ENCODE measurements around the gene MACROH2A1. TPM values are rescaled to one million over a fixed set of nuclear protein-coding genes. Genes with fewer than 3 reads are reported as not detected.

Gene MACROH2A1
- total RNA-seq, 1 donor = 337 TPM

- Histone ChIP-seq H3K4me3 (ENCODE audit: low read length) (no peak overlapping the region), H3K27me3 (ENCODE audit: insufficient read depth, low read length) (no peaks in the 10 kb centered on the region), H3K4me1 (ENCODE audit: insufficient read depth, low read length) (peaks cover 5% of the 10 kb centered on the region), H3K9me3 (ENCODE audit: low read depth, low read length) (no peaks in the 10 kb centered on the region)
Measured at GRCh38 chr5:135320718-135321484, 78.1 kb downstream of the MACROH2A1 start.

- no peaks in the 10 kb centered on the region for H3K27me3 ChIP-seq (ENCODE audit: insufficient read depth, low read length)
- H3K4me3 ChIP-seq (ENCODE audit: low read length) = no peak overlapping the region
- peaks cover 4% of the 10 kb centered on the region for H3K4me1 ChIP-seq (ENCODE audit: insufficient read depth, low read length)
- no peaks in the 10 kb centered on the region for H3K9me3 ChIP-seq (ENCODE audit: low read depth, low read length)
Measured at GRCh38 chr5:135319928-135320606, 79.0 kb downstream of the MACROH2A1 start.

- Histone ChIP-seq H3K4me3 (ENCODE audit: low read length) (no peak overlapping the region), H3K9me3 (ENCODE audit: low read depth, low read length) (no peaks in the 10 kb centered on the region), H3K27me3 (ENCODE audit: insufficient read depth, low read length) (no peaks in the 10 kb centered on the region), H3K4me1 (ENCODE audit: insufficient read depth, low read length) (no peaks in the 10 kb centered on the region)
Measured at GRCh38 chr5:135319458-135319857, 79.6 kb downstream of the MACROH2A1 start.

GRCh38 chr5:135318924-135319323 is 80.1 kb downstream of the MACROH2A1 start:
- Histone ChIP-seq H3K4me1 (ENCODE audit: insufficient read depth, low read length) (no peaks in the 10 kb centered on the region), H3K9me3 (ENCODE audit: low read depth, low read length) (no peaks in the 10 kb centered on the region), H3K27me3 (ENCODE audit: insufficient read depth, low read length) (no peaks in the 10 kb centered on the region), H3K4me3 (ENCODE audit: low read length) (no peak overlapping the region)

GRCh38 chr5:135318037-135318436 is 81.0 kb downstream of the MACROH2A1 start:
- no peaks in the 10 kb centered on the region for H3K4me1 ChIP-seq (ENCODE audit: insufficient read depth, low read length)
- no peaks in the 10 kb centered on the region for H3K27me3 ChIP-seq (ENCODE audit: insufficient read depth, low read length)
- no peak overlapping the region for H3K4me3 ChIP-seq (ENCODE audit: low read length)
- no peaks in the 10 kb centered on the region for H3K9me3 ChIP-seq (ENCODE audit: low read depth, low read length)

GRCh38 chr5:135317286-135317685 is 81.7 kb downstream of the MACROH2A1 start:
- H3K4me1 ChIP-seq (ENCODE audit: insufficient read depth, low read length) = no peaks in the 10 kb centered on the region
- no peak overlapping the region for H3K4me3 ChIP-seq (ENCODE audit: low read length)
- no peaks in the 10 kb centered on the region for H3K27me3 ChIP-seq (ENCODE audit: insufficient read depth, low read length)
- H3K9me3 ChIP-seq (ENCODE audit: low read depth, low read length) = no peaks in the 10 kb centered on the region

- Histone ChIP-seq H3K9me3 (ENCODE audit: low read depth, low read length) (no peaks in the 10 kb centered on the region), H3K4me3 (ENCODE audit: low read length) (no peak overlapping the region), H3K27me3 (ENCODE audit: insufficient read depth, low read length) (no peaks in the 10 kb centered on the region), H3K4me1 (ENCODE audit: insufficient read depth, low read length) (no peaks in the 10 kb centered on the region)
Measured at GRCh38 chr5:135315386-135315785, 83.6 kb downstream of the MACROH2A1 start.

- Histone ChIP-seq H3K9me3 (ENCODE audit: low read depth, low read length) (no peaks in the 10 kb centered on the region), H3K27me3 (ENCODE audit: insufficient read depth, low read length) (no peaks in the 10 kb centered on the region), H3K4me3 (ENCODE audit: low read length) (no peak overlapping the region), H3K4me1 (ENCODE audit: insufficient read depth, low read length) (no peaks in the 10 kb centered on the region)
Measured at GRCh38 chr5:135313946-135314345, 85.1 kb downstream of the MACROH2A1 start.

GRCh38 chr5:135313405-135313804 is 85.6 kb downstream of the MACROH2A1 start:
- no peaks in the 10 kb centered on the region for H3K27me3 ChIP-seq (ENCODE audit: insufficient read depth, low read length)
- H3K4me3 ChIP-seq (ENCODE audit: low read length) = no peak overlapping the region
- H3K4me1 ChIP-seq (ENCODE audit: insufficient read depth, low read length) = no peaks in the 10 kb centered on the region
- no peaks in the 10 kb centered on the region for H3K9me3 ChIP-seq (ENCODE audit: low read depth, low read length)

GRCh38 chr5:135312255-135312935 is 86.6 kb downstream of the MACROH2A1 start:
- H3K4me3 ChIP-seq (ENCODE audit: low read length) = no peak overlapping the region
- no peaks in the 10 kb centered on the region for H3K27me3 ChIP-seq (ENCODE audit: insufficient read depth, low read length)
- H3K4me1 ChIP-seq (ENCODE audit: insufficient read depth, low read length) = no peaks in the 10 kb centered on the region
- no peaks in the 10 kb centered on the region for H3K9me3 ChIP-seq (ENCODE audit: low read depth, low read length)

GRCh38 chr5:135310328-135310989 is 88.6 kb downstream of the MACROH2A1 start:
- Histone ChIP-seq H3K4me1 (ENCODE audit: insufficient read depth, low read length) (no peaks in the 10 kb centered on the region), H3K27me3 (ENCODE audit: insufficient read depth, low read length) (no peaks in the 10 kb centered on the region), H3K4me3 (ENCODE audit: low read length) (no peak overlapping the region), H3K9me3 (ENCODE audit: low read depth, low read length) (no peaks in the 10 kb centered on the region)

GRCh38 chr5:135309391-135310327 is 89.4 kb downstream of the MACROH2A1 start:
- H3K4me1 ChIP-seq (ENCODE audit: insufficient read depth, low read length) = no peaks in the 10 kb centered on the region
- H3K4me3 ChIP-seq (ENCODE audit: low read length) = no peak overlapping the region
- H3K9me3 ChIP-seq (ENCODE audit: low read depth, low read length) = no peaks in the 10 kb centered on the region
- no peaks in the 10 kb centered on the region for H3K27me3 ChIP-seq (ENCODE audit: insufficient read depth, low read length)

- Histone ChIP-seq H3K4me3 (ENCODE audit: low read length) (no peak overlapping the region), H3K4me1 (ENCODE audit: insufficient read depth, low read length) (no peaks in the 10 kb centered on the region), H3K9me3 (ENCODE audit: low read depth, low read length) (no peaks in the 10 kb centered on the region), H3K27me3 (ENCODE audit: insufficient read depth, low read length) (no peaks in the 10 kb centered on the region)
Measured at GRCh38 chr5:135308752-135309151, 90.3 kb downstream of the MACROH2A1 start.

GRCh38 chr5:135308245-135308644 is 90.8 kb downstream of the MACROH2A1 start:
- Histone ChIP-seq H3K9me3 (ENCODE audit: low read depth, low read length) (no peaks in the 10 kb centered on the region), H3K27me3 (ENCODE audit: insufficient read depth, low read length) (no peaks in the 10 kb centered on the region), H3K4me3 (ENCODE audit: low read length) (no peak overlapping the region), H3K4me1 (ENCODE audit: insufficient read depth, low read length) (no peaks in the 10 kb centered on the region)
